ENCODE measurements around the gene GNG7. TPM values are rescaled to one million over a fixed set of nuclear protein-coding genes. Genes with fewer than 3 reads are reported as not detected.
"Not testable (repeated sequence)": the region's sequence is repeated elsewhere in the genome, so short reads cannot be mapped to it uniquely, and the experiment has no call there.

Gene GNG7
- total RNA-seq, 2 donors from 2014 or later: 2.1 to 4.5 TPM

- no peaks in the 10 kb centered on the region for H3K36me3 Mint-ChIP-seq (ENCODE audit: low read depth)
Observed at GRCh38 chr19:2607712-2608601, 94.5 kb downstream of the GNG7 start.

GRCh38 chr19:2606774-2607173 is 95.7 kb downstream of the GNG7 start:
- not testable (repeated sequence) for DNase-seq; ATAC-seq; H3K9me3 ChIP-seq (ENCODE audit: control insufficient read depth, low read length, poor library complexity, severe bottlenecking); H3K4me3 Mint-ChIP-seq; H3K27me3 Mint-ChIP-seq; H3K36me3 Mint-ChIP-seq (ENCODE audit: low read depth)
- H3K27ac Mint-ChIP-seq: peak overlapping the region; percentile 19
- peaks cover 12% of the 10 kb centered on the region for H3K4me1 Mint-ChIP-seq

More at GRCh38 chr19:2607712-2608601, 94.5 kb downstream of the GNG7 start:
- Mint-ChIP-seq H3K27ac (peak overlapping the region; percentile 90), H3K4me3 (peak overlapping the region; percentile 91), H3K27me3 (peaks cover 5% of the 10 kb centered on the region), H3K4me1 (peaks cover 12% of the 10 kb centered on the region)
- ATAC-seq (peak; percentile 75), DNase-seq (peak; percentile 36 to 62 (median 47))
- no peaks in the 10 kb centered on the region for H3K9me3 ChIP-seq (ENCODE audit: control insufficient read depth, low read length, poor library complexity, severe bottlenecking)

DNA sequence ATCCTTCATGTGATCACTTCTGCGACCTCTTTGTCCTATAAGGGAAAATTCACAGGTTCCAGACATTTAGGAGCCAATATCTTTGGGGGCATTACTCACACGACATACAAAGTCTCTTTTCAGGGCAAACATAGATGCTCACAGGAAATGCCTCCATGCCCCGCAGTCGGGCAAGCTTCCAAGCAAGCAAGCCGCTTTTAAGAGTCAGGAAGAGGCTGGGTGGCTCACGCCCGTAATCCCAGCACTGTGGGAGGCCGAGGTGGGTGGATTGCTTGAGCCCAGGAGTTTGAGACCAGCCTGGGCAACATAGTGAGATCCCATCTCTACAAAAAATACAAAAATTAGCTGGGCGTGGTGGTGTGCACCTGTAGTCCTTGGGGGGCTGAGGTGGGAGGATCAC is 96.6 kb downstream of the GNG7 start:
- not testable (repeated sequence) for H3K9me3 ChIP-seq (ENCODE audit: control insufficient read depth, low read length, poor library complexity, severe bottlenecking); ATAC-seq; H3K4me1 Mint-ChIP-seq; H3K27me3 Mint-ChIP-seq; H3K27ac Mint-ChIP-seq; DNase-seq; H3K36me3 Mint-ChIP-seq (ENCODE audit: low read depth); H3K4me3 Mint-ChIP-seq

DNA sequence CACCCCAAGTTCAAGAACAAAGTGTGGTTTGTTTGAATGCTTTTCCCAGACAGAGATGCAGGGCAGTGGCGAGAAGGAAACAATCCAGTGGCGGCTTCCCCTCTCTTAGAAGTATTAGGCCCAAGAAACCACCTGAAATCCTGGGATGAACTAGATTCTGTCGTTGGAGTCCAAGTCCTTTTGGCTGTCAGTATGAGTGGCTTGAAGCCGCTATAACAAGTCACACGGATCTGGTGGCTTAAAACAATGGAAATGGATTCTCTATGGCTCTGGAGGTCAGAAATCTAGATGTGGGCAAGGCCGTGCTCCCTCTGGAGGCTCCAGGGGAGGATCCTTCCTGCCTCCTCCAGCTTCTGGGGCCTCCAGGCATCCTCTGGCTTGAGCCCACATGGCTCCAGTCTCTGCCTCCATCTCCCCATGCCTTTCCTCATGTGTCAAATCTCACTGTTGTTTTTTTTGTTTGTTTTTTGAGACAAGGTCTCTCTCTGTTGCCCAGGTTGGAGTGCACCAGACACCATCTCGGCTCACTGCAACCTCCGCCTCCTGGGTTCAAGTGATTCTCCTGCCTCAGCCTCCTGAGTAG is 97.7 kb downstream of the GNG7 start:
- no peaks in the 10 kb centered on the region for H3K9me3 ChIP-seq (ENCODE audit: control insufficient read depth, low read length, poor library complexity, severe bottlenecking)
- DNase-seq: no peak
- Mint-ChIP-seq H3K36me3 (ENCODE audit: low read depth) (no peaks in the 10 kb centered on the region), H3K4me1 (peaks cover 8% of the 10 kb centered on the region), H3K27ac (no peak overlapping the region), H3K27me3 (peaks cover 5% of the 10 kb centered on the region), H3K4me3 (no peak overlapping the region)
- no peak for ATAC-seq

- H3K27ac Mint-ChIP-seq: peak overlapping the region; percentile 54
Observed at GRCh38 chr19:2603334-2603733, 99.2 kb downstream of the GNG7 start.

DNA sequence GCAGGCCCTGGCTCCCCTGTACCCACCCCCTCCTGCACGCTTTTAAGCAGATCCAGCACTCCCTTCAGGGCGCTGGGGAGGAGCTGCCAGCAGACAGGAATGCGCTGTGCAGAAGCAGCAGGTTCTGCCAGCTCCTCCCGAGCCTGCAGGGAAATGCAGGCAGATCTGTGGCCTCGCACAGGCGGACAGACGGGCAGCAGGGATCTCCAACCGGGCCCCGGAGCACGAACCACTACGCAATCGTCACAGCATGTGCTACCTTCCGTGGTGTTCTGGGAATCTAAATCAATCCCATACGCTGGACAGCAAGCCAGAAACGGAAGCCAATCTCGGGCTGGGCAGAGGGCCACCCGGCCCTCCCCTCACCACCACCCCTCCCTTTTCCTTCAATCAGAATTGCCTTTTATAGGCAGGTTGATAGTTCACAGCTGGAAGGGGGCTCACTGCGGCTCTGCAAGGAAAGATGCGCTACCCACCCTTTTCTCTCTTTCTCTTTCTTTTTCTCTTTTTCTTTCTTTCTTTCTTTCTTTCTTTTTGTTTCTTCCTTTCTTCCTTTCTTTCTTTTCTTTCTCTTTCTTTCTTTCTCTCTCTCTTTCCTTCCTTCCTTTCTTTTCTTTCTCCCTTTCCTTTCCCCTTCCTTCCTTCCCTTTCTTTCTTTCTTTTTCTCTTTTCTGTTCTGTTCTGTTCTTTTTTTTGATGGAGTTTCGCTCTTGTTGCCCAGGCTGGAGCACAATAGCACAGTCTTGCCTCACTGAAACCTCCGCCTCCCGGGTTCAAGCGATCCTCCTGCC is 99.9 kb downstream of the GNG7 start:
- Mint-ChIP-seq H3K27me3 (no peaks in the 10 kb centered on the region), H3K27ac (peak overlapping the region; percentile 54), H3K4me1 (peaks cover 9% of the 10 kb centered on the region), H3K36me3 (ENCODE audit: low read depth) (no peaks in the 10 kb centered on the region), H3K4me3 (no peak overlapping the region)
- no peak for ATAC-seq
- H3K9me3 ChIP-seq (ENCODE audit: control insufficient read depth, low read length, poor library complexity, severe bottlenecking): no peaks in the 10 kb centered on the region
- no peak for DNase-seq

More at GRCh38 chr19:2603334-2603733, 99.2 kb downstream of the GNG7 start:
- DNase-seq (no peak), ATAC-seq (no peak)
- Mint-ChIP-seq H3K4me3 (no peak overlapping the region), H3K27me3 (peaks cover 5% of the 10 kb centered on the region), H3K36me3 (ENCODE audit: low read depth) (no peaks in the 10 kb centered on the region), H3K4me1 (peaks cover 15% of the 10 kb centered on the region)
- no peaks in the 10 kb centered on the region for H3K9me3 ChIP-seq (ENCODE audit: control insufficient read depth, low read length, poor library complexity, severe bottlenecking)

GRCh38 chr19:2600914-2601870 is 101.3 kb downstream of the GNG7 start:
- Mint-ChIP-seq H3K36me3 (ENCODE audit: low read depth) (no peaks in the 10 kb centered on the region), H3K4me3 (no peak overlapping the region), H3K4me1 (peaks cover 9% of the 10 kb centered on the region), H3K27ac (peak overlapping the region; percentile 62), H3K27me3 (no peaks in the 10 kb centered on the region)
- H3K9me3 ChIP-seq (ENCODE audit: control insufficient read depth, low read length, poor library complexity, severe bottlenecking): no peaks in the 10 kb centered on the region
- DNase-seq (no peak), ATAC-seq (no peak)

DNA sequence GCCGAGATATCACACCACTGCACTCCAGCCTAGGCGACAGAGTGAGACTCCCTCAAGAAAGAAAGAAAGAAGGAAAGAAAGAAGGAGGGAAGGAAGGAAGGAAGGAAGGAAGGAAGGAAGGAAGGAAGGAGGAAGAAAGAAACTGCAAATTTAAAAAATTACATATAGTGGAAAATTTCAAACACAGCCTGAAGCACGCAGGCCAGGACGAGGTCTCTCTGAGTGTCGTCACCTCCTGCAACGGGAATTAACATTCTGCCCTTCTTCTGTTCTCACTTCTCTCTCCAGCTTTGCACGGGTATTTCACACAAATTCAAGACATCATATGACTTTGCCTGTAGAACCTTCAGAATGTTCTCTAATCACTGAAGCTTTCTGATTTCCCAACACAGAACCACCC is 108.2 kb downstream of the GNG7 start:
- H3K4me3 Mint-ChIP-seq: no peak overlapping the region
- no peak overlapping the region for H3K27ac Mint-ChIP-seq
- no peak for ATAC-seq
- no peaks in the 10 kb centered on the region for H3K9me3 ChIP-seq (ENCODE audit: control insufficient read depth, low read length, poor library complexity, severe bottlenecking)
- peaks cover 3% of the 10 kb centered on the region for H3K36me3 Mint-ChIP-seq (ENCODE audit: low read depth)
- H3K4me1 Mint-ChIP-seq: peaks cover 8% of the 10 kb centered on the region
- H3K27me3 Mint-ChIP-seq: no peaks in the 10 kb centered on the region
- no peak for DNase-seq

- H3K36me3 Mint-ChIP-seq (ENCODE audit: low read depth): peaks cover 3% of the 10 kb centered on the region
- ATAC-seq (no peak), DNase-seq (no peak)
- no peaks in the 10 kb centered on the region for H3K27me3 Mint-ChIP-seq
- no peak overlapping the region for H3K4me3 Mint-ChIP-seq
- H3K27ac Mint-ChIP-seq: no peak overlapping the region
- H3K4me1 Mint-ChIP-seq: peaks cover 5% of the 10 kb centered on the region
- H3K9me3 ChIP-seq (ENCODE audit: control insufficient read depth, low read length, poor library complexity, severe bottlenecking): no peaks in the 10 kb centered on the region
Observed at GRCh38 chr19:2592824-2593223, 109.7 kb downstream of the GNG7 start.

DNA sequence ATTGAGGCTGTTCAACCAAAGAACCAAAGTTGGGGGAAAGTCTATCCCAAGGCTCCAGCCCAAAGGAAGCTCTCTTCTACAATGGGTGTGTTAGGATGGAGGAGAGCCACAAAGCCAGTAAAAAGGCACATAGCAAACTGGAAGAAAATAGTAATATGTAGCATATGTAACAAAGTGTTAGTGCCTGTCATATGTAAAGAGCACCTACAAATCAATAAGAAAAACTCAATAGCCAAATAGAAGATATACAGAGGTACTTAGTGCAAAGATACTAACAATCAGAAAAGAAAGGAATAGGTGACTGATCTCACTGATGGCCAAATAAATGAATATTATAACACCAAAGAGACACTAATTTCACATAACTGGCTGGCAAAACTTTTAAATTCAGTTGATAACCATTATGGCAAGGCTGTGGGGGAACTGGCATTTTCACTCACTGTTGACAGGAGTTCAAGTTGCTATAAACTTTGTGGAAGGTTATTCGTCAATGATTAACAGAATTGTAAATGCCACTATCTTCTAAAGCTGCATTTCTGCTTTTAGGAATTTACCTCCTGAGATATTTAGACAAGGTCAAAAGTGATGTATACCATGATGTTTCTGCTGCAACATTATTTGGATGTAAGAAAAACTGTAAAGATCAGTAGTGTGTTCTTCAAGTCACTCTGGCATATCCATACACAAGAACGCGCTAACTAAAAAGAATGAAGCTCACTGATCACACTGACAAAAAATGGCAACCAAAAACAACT is 110.8 kb downstream of the GNG7 start:
- H3K4me3 Mint-ChIP-seq: no peak overlapping the region
- peak overlapping the region; percentile 21 for H3K27ac Mint-ChIP-seq
- ATAC-seq: no peak
- no peaks in the 10 kb centered on the region for H3K9me3 ChIP-seq (ENCODE audit: control insufficient read depth, low read length, poor library complexity, severe bottlenecking)
- H3K27me3 Mint-ChIP-seq: no peaks in the 10 kb centered on the region
- DNase-seq: no peak
- H3K4me1 Mint-ChIP-seq: peaks cover 5% of the 10 kb centered on the region
- peaks cover 3% of the 10 kb centered on the region for H3K36me3 Mint-ChIP-seq (ENCODE audit: low read depth)

- Mint-ChIP-seq H3K27me3 (no peaks in the 10 kb centered on the region), H3K27ac (peak overlapping the region; percentile 21), H3K36me3 (ENCODE audit: low read depth) (peaks cover 3% of the 10 kb centered on the region), H3K4me3 (no peak overlapping the region), H3K4me1 (peaks cover 5% of the 10 kb centered on the region)
- DNase-seq (no peak), ATAC-seq (no peak)
- H3K9me3 ChIP-seq (ENCODE audit: control insufficient read depth, low read length, poor library complexity, severe bottlenecking): no peaks in the 10 kb centered on the region
Observed at GRCh38 chr19:2590630-2591399, 111.7 kb downstream of the GNG7 start.
